B cell (primary cell): Measurements from ENCODE around the gene SAMM50.

Experiments used
- EZH2 ChIP-seq: IDR thresholded peaks from 2 replicates; pipeline ENCODE4 v1.6.1; 2012; ENCODE audit warnings: borderline replicate concordance, low read depth, mild to moderate bottlenecking, moderate library complexity, low read length; ENCODE audit not compliant: insufficient read depth, poor library complexity, severe bottlenecking
- TF ChIP-seq, protein P1 (sequence below): fragments of 200-600 bp; IDR thresholded peaks from one replicate; pipeline ENCODE4 v1.8.0; 2022; ENCODE audit warnings: antibody characterized with exemption, mild to moderate bottlenecking

DNA sequence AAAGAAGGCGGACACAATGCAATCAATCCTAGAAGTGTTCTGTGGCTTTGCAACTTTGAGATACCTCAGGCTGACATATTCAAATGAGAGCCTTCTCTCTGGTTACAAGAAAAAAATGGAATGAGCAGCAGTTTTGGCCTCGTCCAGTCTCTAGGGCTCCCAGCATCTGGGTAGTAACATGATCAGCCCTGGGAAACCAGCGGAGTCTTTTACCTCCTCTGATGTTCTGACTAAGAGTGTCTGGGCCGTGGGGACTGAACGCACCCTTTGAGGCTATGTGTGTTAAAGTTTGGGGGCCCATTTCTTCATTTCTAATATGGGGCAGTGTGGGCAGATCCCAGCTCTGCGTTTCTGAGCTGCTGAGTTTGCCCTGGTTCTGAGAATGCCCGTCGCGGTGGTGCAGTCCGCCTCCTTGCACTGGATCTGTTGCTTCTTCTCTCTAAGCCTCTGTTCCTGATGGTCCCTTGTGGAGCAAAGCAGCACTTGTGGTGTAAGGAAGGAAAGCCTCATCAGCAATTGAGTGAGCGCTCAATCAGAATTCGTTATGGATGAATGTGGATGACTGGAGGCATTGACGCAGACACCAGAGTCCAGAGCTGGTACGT lies 77.0 kb downstream of the SAMM50 start:
- TF ChIP-seq, protein P1, sequence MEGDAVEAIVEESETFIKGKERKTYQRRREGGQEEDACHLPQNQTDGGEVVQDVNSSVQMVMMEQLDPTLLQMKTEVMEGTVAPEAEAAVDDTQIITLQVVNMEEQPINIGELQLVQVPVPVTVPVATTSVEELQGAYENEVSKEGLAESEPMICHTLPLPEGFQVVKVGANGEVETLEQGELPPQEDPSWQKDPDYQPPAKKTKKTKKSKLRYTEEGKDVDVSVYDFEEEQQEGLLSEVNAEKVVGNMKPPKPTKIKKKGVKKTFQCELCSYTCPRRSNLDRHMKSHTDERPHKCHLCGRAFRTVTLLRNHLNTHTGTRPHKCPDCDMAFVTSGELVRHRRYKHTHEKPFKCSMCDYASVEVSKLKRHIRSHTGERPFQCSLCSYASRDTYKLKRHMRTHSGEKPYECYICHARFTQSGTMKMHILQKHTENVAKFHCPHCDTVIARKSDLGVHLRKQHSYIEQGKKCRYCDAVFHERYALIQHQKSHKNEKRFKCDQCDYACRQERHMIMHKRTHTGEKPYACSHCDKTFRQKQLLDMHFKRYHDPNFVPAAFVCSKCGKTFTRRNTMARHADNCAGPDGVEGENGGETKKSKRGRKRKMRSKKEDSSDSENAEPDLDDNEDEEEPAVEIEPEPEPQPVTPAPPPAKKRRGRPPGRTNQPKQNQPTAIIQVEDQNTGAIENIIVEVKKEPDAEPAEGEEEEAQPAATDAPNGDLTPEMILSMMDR = no peak
- no peak for TF ChIP-seq EZH2
